Measurements from ENCODE around the gene PATE3. TPM values are rescaled to one million over a fixed set of nuclear protein-coding genes. Genes with fewer than 3 reads are reported as not detected.

Gene PATE3
- polyA plus RNA-seq, result not detected
- long read RNA-seq, donor 1, result 0 reads
- long read RNA-seq, donor 2, result 0 reads
- long read RNA-seq, donor 3, result 0 reads
- long read RNA-seq, donor 4, result 0 reads
- long read RNA-seq, donor 5, result 0 reads
- long read RNA-seq, donor 6, result 0 reads
- long read RNA-seq, donor 7, result 0 reads
- long read RNA-seq, donor 8, result 0 reads
- long read RNA-seq, donor 9, result 0 reads
- long read RNA-seq, donor 10, result 0 reads

- H3K4me1 ChIP-seq (ENCODE audit: control insufficient read depth in 3 of 3, insufficient read depth in 2 of 3, low read depth in 1 of 3, low read length in 2 of 3), result no peaks in the 10 kb centered on the region
- no peak within 1 kb of the TSS for H3K4me3 ChIP-seq (ENCODE audit: low read depth in 1 of 3, low read length in 3 of 3)
- no peak within 1 kb of the TSS for H3K27ac ChIP-seq (ENCODE audit: low read depth in 1 of 3, low read length in 2 of 3)
- no peaks in the 10 kb centered on the region for H3K36me3 ChIP-seq (ENCODE audit: control insufficient read depth in 3 of 3, insufficient read depth in 2 of 3, low read depth in 1 of 3, low read length in 3 of 3)
- FAIRE-seq (no peak), DNase-seq (no peak)
- WGBS, 3 donors, result 50 to 61% (median 58%) methylated on average over 2 of the region's 2 CpGs
- H3K9me3 ChIP-seq (ENCODE audit: control insufficient read depth in 2 of 2, insufficient read depth in 1 of 2, low read depth in 1 of 2, low read length in 1 of 2), result no peaks in the 10 kb centered on the region
- peaks cover 0 to 3% (median 0%) of the 10 kb centered on the region in 3 donors for H3K27me3 ChIP-seq (ENCODE audit: control insufficient read depth in 3 of 3, insufficient read depth in 3 of 3, low read length in 3 of 3)
Observed at GRCh38 chr11:125787827-125788226, at the start of gene PATE3. PATE3 (plus strand) TSS chr11:125788127; CDS start chr11:125788152, 25 bp downstream.

GRCh38 chr11:125740617-125741016 lies 47.3 kb upstream of the PATE3 start:
- Histone ChIP-seq H3K27ac (ENCODE audit: low read depth in 1 of 3, low read length in 2 of 3) (no peak overlapping the region), H3K27me3 (ENCODE audit: control insufficient read depth in 3 of 3, insufficient read depth in 3 of 3, low read length in 3 of 3) (no peaks in the 10 kb centered on the region), H3K9me3 (ENCODE audit: control insufficient read depth in 2 of 2, insufficient read depth in 1 of 2, low read depth in 1 of 2, low read length in 1 of 2) (no peaks in the 10 kb centered on the region), H3K36me3 (ENCODE audit: control insufficient read depth in 3 of 3, insufficient read depth in 2 of 3, low read depth in 1 of 3, low read length in 3 of 3) (no peaks in the 10 kb centered on the region), H3K4me3 (ENCODE audit: low read depth in 1 of 3, low read length in 3 of 3) (no peak overlapping the region), H3K4me1 (ENCODE audit: control insufficient read depth in 3 of 3, insufficient read depth in 2 of 3, low read depth in 1 of 3, low read length in 2 of 3) (no peaks in the 10 kb centered on the region)
- FAIRE-seq (no peak), DNase-seq (no peak)

- FAIRE-seq, result no peak
- no peak overlapping the region for H3K4me3 ChIP-seq (ENCODE audit: low read depth in 1 of 3, low read length in 3 of 3)
- H3K27me3 ChIP-seq (ENCODE audit: control insufficient read depth in 3 of 3, insufficient read depth in 3 of 3, low read length in 3 of 3), result no peaks in the 10 kb centered on the region
- no peak for DNase-seq
- no peaks in the 10 kb centered on the region for H3K4me1 ChIP-seq (ENCODE audit: control insufficient read depth in 3 of 3, insufficient read depth in 2 of 3, low read depth in 1 of 3, low read length in 2 of 3)
- no peak overlapping the region for H3K27ac ChIP-seq (ENCODE audit: low read depth in 1 of 3, low read length in 2 of 3)
- 77 to 92% (median 89%) methylated on average over 1 of the region's 1 CpG for WGBS, 3 donors
- H3K36me3 ChIP-seq (ENCODE audit: control insufficient read depth in 3 of 3, insufficient read depth in 2 of 3, low read depth in 1 of 3, low read length in 3 of 3), result no peaks in the 10 kb centered on the region
- no peaks in the 10 kb centered on the region for H3K9me3 ChIP-seq (ENCODE audit: control insufficient read depth in 2 of 2, insufficient read depth in 1 of 2, low read depth in 1 of 2, low read length in 1 of 2)
Observed at GRCh38 chr11:125743681-125744080, 44.2 kb upstream of the PATE3 start.

GRCh38 chr11:125745979-125746378 lies 41.9 kb upstream of the PATE3 start, which contains the start of gene PATE1:
PATE1 (plus strand) TSS chr11:125746279; CDS start chr11:125746305, 26 bp downstream.
- no peak within 1 kb of the TSS for H3K4me3 ChIP-seq (ENCODE audit: low read depth in 1 of 3, low read length in 3 of 3)
- H3K27me3 ChIP-seq (ENCODE audit: control insufficient read depth in 3 of 3, insufficient read depth in 3 of 3, low read length in 3 of 3), result no peaks in the 10 kb centered on the region
- FAIRE-seq (no peak), DNase-seq (no peak)
- WGBS, 3 donors, result 80 to 83% (median 81%) methylated on average over 3 of the region's 3 CpGs
- H3K4me1 ChIP-seq (ENCODE audit: control insufficient read depth in 3 of 3, insufficient read depth in 2 of 3, low read depth in 1 of 3, low read length in 2 of 3), result no peaks in the 10 kb centered on the region
- H3K27ac ChIP-seq (ENCODE audit: low read depth in 1 of 3, low read length in 2 of 3), result no peak within 1 kb of the TSS
- no peaks in the 10 kb centered on the region for H3K9me3 ChIP-seq (ENCODE audit: control insufficient read depth in 2 of 2, insufficient read depth in 1 of 2, low read depth in 1 of 2, low read length in 1 of 2)
- no peaks in the 10 kb centered on the region for H3K36me3 ChIP-seq (ENCODE audit: control insufficient read depth in 3 of 3, insufficient read depth in 2 of 3, low read depth in 1 of 3, low read length in 3 of 3)

GRCh38 chr11:125750629-125751028 lies 37.3 kb upstream of the PATE3 start:
- FAIRE-seq (no peak), DNase-seq (no peak)
- Histone ChIP-seq H3K9me3 (ENCODE audit: control insufficient read depth in 2 of 2, insufficient read depth in 1 of 2, low read depth in 1 of 2, low read length in 1 of 2) (no peaks in the 10 kb centered on the region), H3K36me3 (ENCODE audit: control insufficient read depth in 3 of 3, insufficient read depth in 2 of 3, low read depth in 1 of 3, low read length in 3 of 3) (no peaks in the 10 kb centered on the region), H3K27me3 (ENCODE audit: control insufficient read depth in 3 of 3, insufficient read depth in 3 of 3, low read length in 3 of 3) (no peaks in the 10 kb centered on the region), H3K4me1 (ENCODE audit: control insufficient read depth in 3 of 3, insufficient read depth in 2 of 3, low read depth in 1 of 3, low read length in 2 of 3) (no peaks in the 10 kb centered on the region), H3K4me3 (ENCODE audit: low read depth in 1 of 3, low read length in 3 of 3) (no peak overlapping the region), H3K27ac (ENCODE audit: low read depth in 1 of 3, low read length in 2 of 3) (no peak overlapping the region)
- 17 to 39% (median 37%) methylated on average over 2 of the region's 2 CpGs for WGBS, 3 donors

GRCh38 chr11:125756050-125756449 lies 31.9 kb upstream of the PATE3 start:
- H3K4me1 ChIP-seq (ENCODE audit: control insufficient read depth in 3 of 3, insufficient read depth in 2 of 3, low read depth in 1 of 3, low read length in 2 of 3), result no peaks in the 10 kb centered on the region
- no peak for FAIRE-seq
- peaks cover 0 to 2% (median 0%) of the 10 kb centered on the region in 3 donors for H3K27me3 ChIP-seq (ENCODE audit: control insufficient read depth in 3 of 3, insufficient read depth in 3 of 3, low read length in 3 of 3)
- H3K36me3 ChIP-seq (ENCODE audit: control insufficient read depth in 3 of 3, insufficient read depth in 2 of 3, low read depth in 1 of 3, low read length in 3 of 3), result no peaks in the 10 kb centered on the region
- H3K9me3 ChIP-seq (ENCODE audit: control insufficient read depth in 2 of 2, insufficient read depth in 1 of 2, low read depth in 1 of 2, low read length in 1 of 2), result no peaks in the 10 kb centered on the region
- H3K27ac ChIP-seq (ENCODE audit: low read depth in 1 of 3, low read length in 2 of 3), result no peak overlapping the region
- WGBS, 3 donors, result 63 to 78% (median 68%) methylated on average over 7 of the region's 7 CpGs
- no peak for DNase-seq
- H3K4me3 ChIP-seq (ENCODE audit: low read depth in 1 of 3, low read length in 3 of 3), result no peak overlapping the region

- no peak for FAIRE-seq
- DNase-seq, result no peak
- no peaks in the 10 kb centered on the region for H3K4me1 ChIP-seq (ENCODE audit: control insufficient read depth in 3 of 3, insufficient read depth in 2 of 3, low read depth in 1 of 3, low read length in 2 of 3)
- no peaks in the 10 kb centered on the region for H3K9me3 ChIP-seq (ENCODE audit: control insufficient read depth in 2 of 2, insufficient read depth in 1 of 2, low read depth in 1 of 2, low read length in 1 of 2)
- H3K27ac ChIP-seq (ENCODE audit: low read depth in 1 of 3, low read length in 2 of 3), result no peak overlapping the region
- no peak overlapping the region for H3K4me3 ChIP-seq (ENCODE audit: low read depth in 1 of 3, low read length in 3 of 3)
- H3K36me3 ChIP-seq (ENCODE audit: control insufficient read depth in 3 of 3, insufficient read depth in 2 of 3, low read depth in 1 of 3, low read length in 3 of 3), result no peaks in the 10 kb centered on the region
- H3K27me3 ChIP-seq (ENCODE audit: control insufficient read depth in 3 of 3, insufficient read depth in 3 of 3, low read length in 3 of 3), result no peaks in the 10 kb centered on the region
- WGBS, 3 donors, result 68 to 88% (median 84%) methylated on average over 1 of the region's 1 CpG
Observed at GRCh38 chr11:125762445-125762844, 25.5 kb upstream of the PATE3 start.

GRCh38 chr11:125763483-125763882 lies 24.4 kb upstream of the PATE3 start:
- Histone ChIP-seq H3K36me3 (ENCODE audit: control insufficient read depth in 3 of 3, insufficient read depth in 2 of 3, low read depth in 1 of 3, low read length in 3 of 3) (no peaks in the 10 kb centered on the region), H3K4me1 (ENCODE audit: control insufficient read depth in 3 of 3, insufficient read depth in 2 of 3, low read depth in 1 of 3, low read length in 2 of 3) (no peaks in the 10 kb centered on the region), H3K9me3 (ENCODE audit: control insufficient read depth in 2 of 2, insufficient read depth in 1 of 2, low read depth in 1 of 2, low read length in 1 of 2) (no peaks in the 10 kb centered on the region), H3K27ac (ENCODE audit: low read depth in 1 of 3, low read length in 2 of 3) (no peak overlapping the region), H3K27me3 (ENCODE audit: control insufficient read depth in 3 of 3, insufficient read depth in 3 of 3, low read length in 3 of 3) (no peaks in the 10 kb centered on the region), H3K4me3 (ENCODE audit: low read depth in 1 of 3, low read length in 3 of 3) (no peak overlapping the region)
- no peak for FAIRE-seq
- 85 to 89% (median 86%) methylated on average over 2 of the region's 2 CpGs for WGBS, 3 donors
- DNase-seq, result no peak

GRCh38 chr11:125766251-125766650 lies 21.7 kb upstream of the PATE3 start:
- no peak overlapping the region for H3K4me3 ChIP-seq (ENCODE audit: low read depth in 1 of 3, low read length in 3 of 3)
- no peaks in the 10 kb centered on the region for H3K36me3 ChIP-seq (ENCODE audit: control insufficient read depth in 3 of 3, insufficient read depth in 2 of 3, low read depth in 1 of 3, low read length in 3 of 3)
- no peak for FAIRE-seq
- no peak for DNase-seq
- no peaks in the 10 kb centered on the region for H3K9me3 ChIP-seq (ENCODE audit: control insufficient read depth in 2 of 2, insufficient read depth in 1 of 2, low read depth in 1 of 2, low read length in 1 of 2)
- H3K4me1 ChIP-seq (ENCODE audit: control insufficient read depth in 3 of 3, insufficient read depth in 2 of 3, low read depth in 1 of 3, low read length in 2 of 3), result no peaks in the 10 kb centered on the region
- H3K27ac ChIP-seq (ENCODE audit: low read depth in 1 of 3, low read length in 2 of 3), result no peak overlapping the region
- WGBS, 3 donors, result 62 to 73% (median 71%) methylated on average over 1 of the region's 1 CpG
- H3K27me3 ChIP-seq (ENCODE audit: control insufficient read depth in 3 of 3, insufficient read depth in 3 of 3, low read length in 3 of 3), result peaks cover 0 to 2% (median 0%) of the 10 kb centered on the region in 3 donors
